ENCODE measurements around the gene PPA1.
"Not testable (repeated sequence)": the region's sequence is repeated elsewhere in the genome, so short reads cannot be mapped to it uniquely, and the experiment has no call there.

PPA1 gene

GRCh38 chr10:70266056-70266455 is 32.8 kb upstream of the PPA1 start:
- in situ Hi-C loops (cut with MboI; ENCODE audit: low pct_unique_long_range_greater_than_20kb, low sequenced_read_pairs, unreplicated experiment): no loop called here
- DNase-seq (ENCODE audit: low spot score): no peak
- TF ChIP-seq CTCF (IDR thresholded peaks at IDR 0.05; ENCODE audit: extremely low read depth, insufficient read depth, missing control alignments): no peak

- TF ChIP-seq CTCF (IDR thresholded peaks at IDR 0.05; ENCODE audit: extremely low read depth, insufficient read depth, missing control alignments): peak; percentile 46
- in situ Hi-C loops (cut with MboI; ENCODE audit: low pct_unique_long_range_greater_than_20kb, low sequenced_read_pairs, unreplicated experiment): no loop called here
- peak; percentile 69 for DNase-seq (ENCODE audit: low spot score)
Measured at GRCh38 chr10:70265032-70265689, 31.9 kb upstream of the PPA1 start.

- TF ChIP-seq CTCF (IDR thresholded peaks at IDR 0.05; ENCODE audit: extremely low read depth, insufficient read depth, missing control alignments): no peak
- DNase-seq (ENCODE audit: low spot score): no peak
Measured at GRCh38 chr10:70260734-70261133, 27.5 kb upstream of the PPA1 start.

GRCh38 chr10:70260259-70260658 is 27.0 kb upstream of the PPA1 start:
- no peak for DNase-seq (ENCODE audit: low spot score)
- in situ Hi-C loops (cut with MboI; ENCODE audit: low pct_unique_long_range_greater_than_20kb, low sequenced_read_pairs, unreplicated experiment): no loop called here
- TF ChIP-seq CTCF (IDR thresholded peaks at IDR 0.05; ENCODE audit: extremely low read depth, insufficient read depth, missing control alignments): no peak

More at GRCh38 chr10:70260734-70261133, 27.5 kb upstream of the PPA1 start:
- in situ Hi-C loops (cut with MboI; ENCODE audit: low pct_unique_long_range_greater_than_20kb, low sequenced_read_pairs, unreplicated experiment): no loop called here

GRCh38 chr10:70258216-70258615 is 25.0 kb upstream of the PPA1 start:
- no peak for DNase-seq (ENCODE audit: low spot score)
- in situ Hi-C loops (cut with MboI; ENCODE audit: low pct_unique_long_range_greater_than_20kb, low sequenced_read_pairs, unreplicated experiment): no loop called here
- no peak for TF ChIP-seq CTCF (IDR thresholded peaks at IDR 0.05; ENCODE audit: extremely low read depth, insufficient read depth, missing control alignments)

GRCh38 chr10:70257816-70258215 is 24.6 kb upstream of the PPA1 start:
- DNase-seq (ENCODE audit: low spot score); in situ Hi-C loops (cut with MboI; ENCODE audit: low pct_unique_long_range_greater_than_20kb, low sequenced_read_pairs, unreplicated experiment): not testable (repeated sequence)

- no peak for TF ChIP-seq CTCF (IDR thresholded peaks at IDR 0.05; ENCODE audit: extremely low read depth, insufficient read depth, missing control alignments)
- no peak for DNase-seq (ENCODE audit: low spot score)
- in situ Hi-C loops (cut with MboI; ENCODE audit: low pct_unique_long_range_greater_than_20kb, low sequenced_read_pairs, unreplicated experiment): no loop called here
Measured at GRCh38 chr10:70256463-70256862, 23.2 kb upstream of the PPA1 start.

Measured in GM13977 (cell line).